Stimulated activated CD8-positive, alpha-beta memory T cell treated with anti-CD3 and anti-CD28 coated beads, Interleukin-12 subunit alpha, Interleukin-12 subunit beta, amount 100 ng/mL, for 24 hours (primary cell): ENCODE results near the gene FBXW2.

Source experiments
- DNase-seq: peaks from one replicate; pipeline ENCODE4 v3.0.0-alpha.2; 2020; ENCODE audit errors: extremely low read depth

FBXW2 gene

GRCh38 chr9:120742951-120743416 is 50.2 kb downstream of the FBXW2 start:
- no peak for DNase-seq

GRCh38 chr9:120741701-120742100 is 51.5 kb downstream of the FBXW2 start:
- no peak for DNase-seq

DNA sequence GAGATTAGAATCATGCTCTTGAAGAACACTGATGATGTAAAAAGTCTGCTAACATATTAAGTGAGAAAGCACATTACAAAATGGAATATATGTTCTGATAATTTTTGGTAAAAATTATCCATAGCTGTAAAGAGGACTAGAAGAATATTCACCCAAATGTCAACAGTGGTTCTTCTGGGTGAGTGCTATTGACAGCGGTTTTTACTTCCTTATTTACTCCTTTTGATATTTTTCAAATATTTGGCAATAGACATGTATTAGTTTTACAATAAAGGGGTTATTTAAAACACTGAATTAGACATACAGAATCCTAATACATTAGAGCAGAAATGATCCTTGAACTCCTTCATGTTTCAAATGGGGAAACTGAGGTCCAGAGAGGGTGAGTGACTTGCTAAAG is 52.0 kb downstream of the FBXW2 start:
- no peak for DNase-seq

GRCh38 chr9:120740132-120740531 is 53.1 kb downstream of the FBXW2 start:
- DNase-seq, result no peak

GRCh38 chr9:120737416-120738165 is 55.6 kb downstream of the FBXW2 start:
- no peak for DNase-seq

- DNase-seq, result no peak
Measured at GRCh38 chr9:120736881-120737280, 56.3 kb downstream of the FBXW2 start.

DNA sequence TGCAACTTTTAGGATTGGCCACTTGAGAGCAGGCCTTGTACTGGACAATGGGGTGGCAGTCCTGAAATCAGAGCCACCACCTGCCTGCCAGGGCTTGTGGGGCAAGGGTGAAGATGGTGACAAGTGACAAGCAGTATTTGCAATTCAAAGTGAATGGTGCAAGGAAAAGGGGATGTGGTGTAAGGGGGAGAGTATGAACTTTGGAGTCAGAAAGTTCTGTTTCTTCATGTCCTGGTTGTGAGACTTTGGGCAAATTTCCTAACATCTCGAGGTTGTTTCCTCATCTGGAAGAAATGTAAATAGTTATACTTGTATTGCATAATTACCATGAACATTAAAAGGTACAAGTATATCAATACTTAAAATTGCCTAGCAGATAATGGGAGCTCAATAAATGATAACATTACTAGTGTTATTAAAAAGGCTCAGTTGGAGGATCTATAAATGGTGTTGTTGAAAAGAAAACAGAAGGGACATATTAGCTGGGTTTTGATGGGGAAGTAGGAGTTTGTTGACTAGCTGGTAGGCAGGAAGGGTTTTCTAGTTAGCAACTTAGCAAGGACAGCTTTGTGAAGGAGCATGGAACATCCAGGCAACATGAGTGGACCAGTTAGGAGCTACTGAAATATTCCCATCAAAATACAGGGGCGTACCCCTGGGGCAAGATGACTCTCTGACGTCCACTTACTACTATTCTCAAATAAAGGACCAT is 57.6 kb downstream of the FBXW2 start:
- DNase-seq, result no peak

- no peak for DNase-seq
Measured at GRCh38 chr9:120734607-120735410, 58.4 kb downstream of the FBXW2 start.

- DNase-seq, result no peak
Measured at GRCh38 chr9:120733190-120733589, 60.0 kb downstream of the FBXW2 start.

GRCh38 chr9:120730654-120731514 is 62.3 kb downstream of the FBXW2 start:
- no peak for DNase-seq

- DNase-seq, result no peak
Measured at GRCh38 chr9:120729791-120730241, 63.4 kb downstream of the FBXW2 start.

DNA sequence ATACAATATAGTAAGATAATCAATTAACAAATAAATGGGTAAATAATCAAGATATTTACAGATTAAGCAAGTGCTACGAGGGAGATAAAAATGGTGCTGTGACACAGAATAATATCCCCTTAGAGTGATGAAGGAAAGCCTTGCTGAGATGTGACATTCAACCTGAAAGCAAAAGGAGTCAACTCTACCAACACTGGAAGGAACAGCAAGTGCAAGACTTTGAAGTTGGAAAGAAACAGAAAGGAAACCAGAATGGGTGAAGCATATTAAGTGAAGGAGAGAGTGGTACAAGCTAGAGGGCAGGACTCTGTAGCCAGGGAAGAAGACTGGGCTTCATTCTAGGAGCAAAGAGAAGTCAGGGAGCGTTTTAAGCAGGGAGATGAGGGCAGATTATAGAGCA is 66.7 kb downstream of the FBXW2 start:
- DNase-seq, result no peak

- DNase-seq, result no peak
Measured at GRCh38 chr9:120725907-120726306, 67.3 kb downstream of the FBXW2 start.

DNA sequence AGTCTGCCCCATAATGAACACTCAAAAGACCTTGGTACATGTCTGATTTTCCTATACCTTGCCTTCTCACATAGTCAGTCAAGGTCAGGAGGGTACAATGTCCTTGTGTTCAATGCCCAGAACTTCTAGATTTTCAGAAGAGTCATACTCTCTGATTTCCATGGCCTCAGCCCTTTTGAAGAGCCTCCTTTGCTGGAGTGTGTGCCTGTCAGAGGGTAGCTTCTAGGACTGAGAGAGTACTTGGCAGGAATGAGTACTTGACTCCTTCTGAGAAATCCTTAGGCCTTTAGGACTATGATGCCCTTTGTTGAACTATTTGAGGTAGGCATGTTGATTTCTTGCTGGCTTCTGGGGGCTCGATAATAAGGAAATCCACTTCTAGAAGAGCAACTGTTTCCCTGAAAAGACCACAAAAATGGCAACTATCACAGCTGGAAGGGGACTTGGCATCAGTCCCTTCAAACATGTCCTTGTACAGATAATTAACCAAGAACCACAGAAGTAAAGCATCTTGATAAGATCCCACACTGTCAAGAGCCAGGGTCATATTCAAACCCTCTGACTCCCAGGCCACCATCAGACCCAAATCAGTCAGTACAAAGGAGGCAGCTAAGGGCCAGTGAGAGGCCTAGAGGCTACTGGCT is 68.3 kb downstream of the FBXW2 start:
- DNase-seq, result no peak

DNA sequence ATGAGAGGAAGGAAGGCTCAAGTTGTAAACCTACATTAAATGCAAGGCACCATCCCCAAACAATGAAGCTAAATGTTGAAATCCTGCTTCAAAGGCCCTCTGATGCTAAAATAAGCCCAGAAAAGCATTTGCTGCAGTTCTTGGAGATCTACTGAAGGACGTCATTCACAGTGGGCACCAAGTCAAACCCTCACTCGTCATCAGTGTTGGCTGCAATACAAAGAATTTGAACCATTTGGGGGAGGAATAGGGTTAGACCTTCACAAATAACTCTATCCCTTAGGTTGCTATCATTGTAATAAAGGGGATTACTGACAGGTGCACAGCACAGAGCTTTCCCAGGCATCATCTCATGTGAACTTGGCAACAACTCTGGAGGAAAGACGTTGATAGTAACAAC is 69.7 kb downstream of the FBXW2 start:
- no peak for DNase-seq

- no peak for DNase-seq
Measured at GRCh38 chr9:120720404-120720803, 72.8 kb downstream of the FBXW2 start.

DNA sequence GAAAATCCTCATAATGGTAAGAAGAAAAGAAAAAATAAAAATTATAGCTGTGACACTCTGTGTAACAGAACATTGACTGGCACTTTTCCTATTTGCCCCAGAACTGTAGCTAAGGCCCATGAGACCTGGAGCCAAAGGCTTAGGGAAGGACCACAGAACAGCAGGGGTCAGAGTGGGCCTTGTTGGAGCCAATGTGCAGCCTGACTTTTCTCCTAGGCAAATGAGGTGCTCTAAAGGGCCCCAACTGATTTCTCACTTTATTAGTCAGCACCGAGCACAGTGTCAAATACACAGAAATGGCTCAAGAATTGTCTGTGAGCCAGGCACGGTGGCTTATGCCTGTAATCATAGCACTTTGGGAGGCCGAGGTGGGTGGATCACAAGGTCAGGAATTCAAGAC is 74.9 kb downstream of the FBXW2 start:
- DNase-seq, result no peak

- DNase-seq, result no peak
Measured at GRCh38 chr9:120717176-120717575, 76.0 kb downstream of the FBXW2 start.

DNA sequence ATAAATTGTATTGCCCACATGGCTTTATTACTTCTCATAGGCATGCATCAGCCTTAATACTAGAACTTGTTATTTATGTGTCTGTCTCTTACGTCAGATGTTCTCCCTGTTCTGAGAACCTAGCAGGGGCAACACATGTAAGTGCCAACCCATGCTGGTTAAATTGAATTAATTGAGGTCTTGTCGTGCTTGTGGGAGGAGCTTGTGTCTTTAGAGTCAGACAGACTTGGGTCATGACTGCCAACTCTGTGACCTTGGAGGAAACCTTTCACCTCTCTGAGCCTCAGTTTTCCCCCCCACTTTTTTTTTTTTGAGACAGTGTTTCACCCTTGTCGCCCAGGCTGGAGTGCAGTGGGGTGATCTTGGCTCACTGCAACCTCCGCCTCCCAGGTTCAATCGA is 76.7 kb downstream of the FBXW2 start:
- DNase-seq, result no peak

- no peak for DNase-seq
Measured at GRCh38 chr9:120715389-120715924, 77.8 kb downstream of the FBXW2 start.
